Endothelial cell of umbilical vein (primary cell): ENCODE results near the gene SNAPC4. TPM values are rescaled to one million over a fixed set of nuclear protein-coding genes. Genes with fewer than 3 reads are reported as not detected.

Experiments
- Bru-seq: library from RNA; stranded (reverse); fragments of 400-500 nt; gene quantifications from one replicate; lab custom pipeline; 2021; lab: Mats Ljungman, UMichigan
- BruChase-seq, 2 experiments: library from RNA; stranded (reverse); fragments of 400-500 nt; gene quantifications; one replicate each; lab custom pipeline; 2021; lab: Mats Ljungman, UMichigan
- BruUV-seq: library from RNA; stranded (reverse); fragments of 400-500 nt; replicated peaks from 2 replicates; lab custom pipeline; 2021; lab: Mats Ljungman, UMichigan
- CTCF ChIA-PET: fragments of 300-600, 350-600 bp; sonication (Branson Sonifier 250); formaldehyde crosslinking; loops from one replicate; lab custom pipeline; 2021; ENCODE audit warnings: antibody characterized with exemption, inconsistent platforms; lab: Charles Lee
- POLR2A ChIA-PET: fragments of 300-600, 350-600 bp; sonication (Branson Sonifier 250); formaldehyde crosslinking; loops from one replicate; lab custom pipeline; 2021; ENCODE audit warnings: antibody characterized with exemption, inconsistent platforms; lab: Charles Lee
- DNase-seq: peaks from one replicate; pipeline ENCODE4 v3.0.0-alpha.2; 2011; ENCODE audit warnings: low read depth, low spot score
- FAIRE-seq: peaks from 2 replicates; lab custom pipeline; 2011; peaks lifted over from hg19 to GRCh38; lab: Jason Lieb, UNC
- H2AFZ ChIP-seq: 2 replicates; pipeline ENCODE4 v1.6.0; 2012; ENCODE audit warnings: low read depth, low read length, control low read depth, inconsistent platforms
- H3K27ac ChIP-seq: 2 replicates; pipeline ENCODE4 v1.5.1; 2011; ENCODE audit warnings: low read depth, mild to moderate bottlenecking, control low read depth, low read length, moderate library complexity; ENCODE audit not compliant: insufficient read depth
- H3K27me3 ChIP-seq, 2 experiments: 2 replicates each; pipeline versions ENCODE4 v1.6.0 to v1.6.1; 2011; ENCODE audit warnings: low read length in 2 of 2, mixed read lengths in 1 of 2; ENCODE audit not compliant: control insufficient read depth in 2 of 2, insufficient read depth in 2 of 2
- H3K36me3 ChIP-seq, 2 experiments: 2 replicates in 1 of 2; 3 replicates in 1 of 2; pipeline ENCODE4 v1.5.1; 2011; ENCODE audit warnings: low read length in 2 of 2, mild to moderate bottlenecking in 1 of 2, moderate library complexity in 1 of 2; ENCODE audit not compliant: control insufficient read depth in 2 of 2, insufficient read depth in 2 of 2; ENCODE audit errors: extremely low read depth in 1 of 2
- H3K4me1 ChIP-seq: 3 replicates; pipeline ENCODE4 v1.5.1; 2011; ENCODE audit warnings: mild to moderate bottlenecking, low read length; ENCODE audit not compliant: control insufficient read depth, insufficient read depth; ENCODE audit errors: extremely low read depth
- H3K4me2 ChIP-seq: 2 replicates; pipeline ENCODE4 v1.6.1; 2011; ENCODE audit warnings: low read length, control low read depth, mixed read lengths; ENCODE audit not compliant: insufficient read depth
- H3K4me3 ChIP-seq, 3 experiments: fragments of 200-600 bp in 1 of 3; sonication (generic), shearing (Covaris generic) in 1 of 3; replicated peaks in 1 of 3; 2 replicates each; pipeline ENCODE4 v1.5.1; 2011 to 2016; ENCODE audit warnings: control low read depth in 3 of 3, low read length in 3 of 3, mild to moderate bottlenecking in 2 of 3, inconsistent platforms in 1 of 3, low read depth in 1 of 3, moderate library complexity in 1 of 3; ENCODE audit not compliant: insufficient read depth in 1 of 3
- H3K79me2 ChIP-seq: 2 replicates; pipeline ENCODE4 v1.6.0; 2012; ENCODE audit warnings: low read length, inconsistent platforms; ENCODE audit not compliant: control insufficient read depth, insufficient read depth
- H3K9ac ChIP-seq: replicated peaks from 2 replicates; pipeline ENCODE3; 2011; ENCODE audit warnings: low read length, control low read depth; ENCODE audit not compliant: insufficient read depth; ENCODE audit errors: extremely low read depth
- H3K9me1 ChIP-seq: replicated peaks from 3 replicates; pipeline ENCODE4 v1.6.0; 2011; ENCODE audit warnings: mild to moderate bottlenecking, low read length; ENCODE audit not compliant: control insufficient read depth, insufficient read depth; ENCODE audit errors: extremely low read depth
- H3K9me3 ChIP-seq: replicated peaks from 2 replicates; pipeline ENCODE4 v1.5.1; 2012; ENCODE audit warnings: low read length, inconsistent platforms; ENCODE audit not compliant: control insufficient read depth, insufficient read depth
- H4K20me1 ChIP-seq: replicated peaks from 2 replicates; pipeline ENCODE3; 2011; ENCODE audit warnings: mild to moderate bottlenecking, low read length; ENCODE audit not compliant: control insufficient read depth, insufficient read depth; ENCODE audit errors: extremely low read depth
- EZH2 ChIP-seq: IDR thresholded peaks from 2 replicates; pipeline ENCODE4 v1.6.1; 2012; ENCODE audit warnings: borderline replicate concordance, low read depth, mild to moderate bottlenecking, moderate library complexity, low read length, inconsistent platforms; ENCODE audit not compliant: severe bottlenecking
- FOS ChIP-seq: IDR thresholded peaks from 2 replicates; pipeline ENCODE4 v1.6.1; 2011; ENCODE audit warnings: mild to moderate bottlenecking, low read length, moderate library complexity, borderline replicate concordance; ENCODE audit not compliant: insufficient read depth
- GATA2 ChIP-seq: IDR thresholded peaks from 2 replicates; pipeline ENCODE4 v1.7.0; 2011; ENCODE audit warnings: low read depth, mild to moderate bottlenecking, moderate library complexity, mixed read lengths, low read length; ENCODE audit not compliant: insufficient read length, insufficient read depth
- JUN ChIP-seq: IDR thresholded peaks from 2 replicates; pipeline ENCODE4 v1.6.1; 2011; ENCODE audit warnings: borderline replicate concordance, low read depth; ENCODE audit not compliant: insufficient read length, insufficient read depth
- MYC ChIP-seq: IDR thresholded peaks from one replicate; pipeline ENCODE4 v1.6.1; 2011; ENCODE audit warnings: mild to moderate bottlenecking, low read depth, low read length
- POLR2A ChIP-seq: IDR thresholded peaks from 2 replicates; pipeline ENCODE4 v1.6.1; 2012; ENCODE audit warnings: low read depth, mild to moderate bottlenecking, control low read depth, low read length
- POLR2AphosphoS5 ChIP-seq: IDR thresholded peaks from 2 replicates; pipeline ENCODE4 v1.6.1; 2012; ENCODE audit warnings: low read depth, mild to moderate bottlenecking, control low read depth, low read length, moderate library complexity; ENCODE audit not compliant: insufficient read depth
- dilution Hi-C: fragments of 300-500 bp; cut with MboI; formaldehyde crosslinking; loops from one replicate; pipeline ENCODE4 v1.15.0; 2019; ENCODE audit warnings: low sequenced_read_pairs; ENCODE audit not compliant: extremely low pct_ligation_motif_present
- intact Hi-C: fragments of 100-400 bp; cut with micrococcal nuclease; formaldehyde crosslinking; loops from one replicate; pipeline ENCODE4 v1.10.0; 2022
- long read RNA-seq: library from polyadenylated mRNA; stranded (forward); transcript quantifications from one replicate; pipeline ENCODE4 v2.0.0, GENCODE V29; 2021
- polyA minus RNA-seq, 3 experiments: library from RNA; depleted of rRNA, polyadenylated mRNA; stranded (reverse); fragments of >200 nt; gene quantifications; 1 replicate in 1 of 3; 2 replicates in 2 of 3; pipeline ENCODE4 v1.2.3, GENCODE V29; 2011
- polyA plus RNA-seq, 4 experiments: library from polyadenylated mRNA; depleted of rRNA in 3 of 4; stranded (reverse) in 3 of 4; unstranded in 1 of 4; fragments of >200 nt; gene quantifications; 2 replicates each; pipeline versions ENCODE4 v1.2.1 to v1.2.3, GENCODE V29; 2011 to 2012; ENCODE audit warnings: missing spikeins in 1 of 4
- total RNA-seq: library from RNA; stranded (reverse); gene quantifications from 2 replicates; pipeline ENCODE4 v1.2.3, GENCODE V29; 2021
- TF ChIP-seq, protein P1 (sequence below), 2 donors: IDR thresholded peaks; 1 replicate in 1 of 2; 2 replicates in 1 of 2; pipeline ENCODE4 v1.5.1; 2011; ENCODE audit warnings: low read length in 2 of 2, mild to moderate bottlenecking in 2 of 2, moderate library complexity in 2 of 2, control low read depth in 1 of 2, inconsistent platforms in 1 of 2, low read depth in 1 of 2; ENCODE audit not compliant: insufficient read depth in 1 of 2; ENCODE audit errors: extremely low read depth in 1 of 2
- TF ChIP-seq, protein P2 (sequence below): IDR thresholded peaks from 2 replicates; pipeline ENCODE4 v1.6.1; 2011; ENCODE audit not compliant: insufficient read depth, insufficient read length

SNAPC4 gene
- total RNA-seq (14.7 and 17.5 TPM in 2 replicates), polyA plus RNA-seq (6.7 and 8.4 TPM in 2 replicates), polyA minus RNA-seq (4.2 and 6.7 TPM in 2 replicates), Bru-seq, nascent RNA (percentile 58 among the genes with signal in this experiment), BruChase-seq, experiment 1, labeled RNA remaining after a 6-hour chase (percentile 76 among the genes with signal in this experiment), BruChase-seq, experiment 2, labeled RNA remaining after a 2-hour chase (percentile 82 among the genes with signal in this experiment)
- polyA plus RNA-seq (2011; cell fraction: cytosol; rRNA removed) = 3.6 and 4.5 TPM in 2 replicates
- polyA plus RNA-seq (2011; cell fraction: nucleus; rRNA removed) = 35.6 and 37.7 TPM in 2 replicates
- polyA plus RNA-seq (2012) = 11.7 and 14.4 TPM in 2 replicates
- 5.0 TPM for polyA minus RNA-seq (2011; cell fraction: cytosol; rRNA and poly(A)+ RNA removed)
- polyA minus RNA-seq (2011; cell fraction: nucleus; rRNA and poly(A)+ RNA removed) = 5.9 and 10.7 TPM in 2 replicates
- long read RNA-seq, partial matches to known transcripts = 20 of 35 reads
- long read RNA-seq, other reads (novel, unspliced or antisense) = 15 of 35 reads

DNA sequence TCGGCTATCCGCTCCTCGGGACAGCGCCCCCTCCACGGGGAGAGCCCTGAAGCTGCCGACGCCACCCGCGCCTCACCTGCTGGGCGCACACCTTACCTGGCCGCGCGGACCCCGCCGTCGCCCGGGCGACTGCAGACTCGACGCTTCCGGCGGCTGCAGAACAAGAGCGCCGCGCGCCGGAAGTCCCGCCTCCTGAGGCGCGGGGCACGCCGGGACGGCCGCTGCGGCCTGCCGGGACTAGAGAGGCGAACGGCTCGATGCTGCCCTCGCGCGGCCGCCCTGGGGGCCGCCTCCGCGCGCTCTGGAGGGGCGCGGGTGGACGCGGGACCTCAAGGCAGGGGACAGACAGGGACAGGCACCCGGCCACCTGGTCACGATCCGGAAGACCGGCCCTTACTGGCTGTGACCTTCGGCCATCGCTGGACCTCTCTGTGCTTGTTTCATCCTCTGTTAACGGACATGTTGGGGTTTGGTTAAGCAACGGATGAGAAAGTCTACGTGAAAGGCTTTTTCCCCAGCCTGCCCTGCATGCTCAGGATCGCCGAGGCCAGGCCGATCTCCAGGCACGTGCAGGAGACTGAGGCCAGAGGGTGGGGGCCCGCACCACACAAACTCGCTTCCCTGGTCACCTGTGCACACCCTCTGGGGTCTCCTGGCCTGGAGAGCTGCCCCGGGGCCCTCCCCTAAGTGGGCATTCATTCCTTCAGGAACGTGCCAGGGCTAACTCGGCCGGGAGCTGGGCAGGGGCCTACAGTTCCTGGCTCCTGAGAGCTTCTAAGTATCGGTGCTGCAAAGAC, at the start of gene SNAPC4:
Gene SNAPC4, minus strand, starts transcription at position 133 of the 797 bp plus-strand sequence. CDS start 1,742 bp downstream, outside the sequence.
- no peaks in the 10 kb centered on the region for H3K27me3 ChIP-seq
- H3K36me3 ChIP-seq = peaks cover 4 to 38% of the 10 kb centered on the region in 2 experiments
- H3K79me2 ChIP-seq = peaks cover 22% of the 10 kb centered on the region
- POLR2A ChIA-PET = no interaction called here
- peaks cover 10% of the 10 kb centered on the region for H3K4me1 ChIP-seq
- no peaks in the 10 kb centered on the region for H3K9me1 ChIP-seq
- TF ChIP-seq GATA2 = no peak
- TF ChIP-seq MYC = no peak
- TF ChIP-seq, protein P1, sequence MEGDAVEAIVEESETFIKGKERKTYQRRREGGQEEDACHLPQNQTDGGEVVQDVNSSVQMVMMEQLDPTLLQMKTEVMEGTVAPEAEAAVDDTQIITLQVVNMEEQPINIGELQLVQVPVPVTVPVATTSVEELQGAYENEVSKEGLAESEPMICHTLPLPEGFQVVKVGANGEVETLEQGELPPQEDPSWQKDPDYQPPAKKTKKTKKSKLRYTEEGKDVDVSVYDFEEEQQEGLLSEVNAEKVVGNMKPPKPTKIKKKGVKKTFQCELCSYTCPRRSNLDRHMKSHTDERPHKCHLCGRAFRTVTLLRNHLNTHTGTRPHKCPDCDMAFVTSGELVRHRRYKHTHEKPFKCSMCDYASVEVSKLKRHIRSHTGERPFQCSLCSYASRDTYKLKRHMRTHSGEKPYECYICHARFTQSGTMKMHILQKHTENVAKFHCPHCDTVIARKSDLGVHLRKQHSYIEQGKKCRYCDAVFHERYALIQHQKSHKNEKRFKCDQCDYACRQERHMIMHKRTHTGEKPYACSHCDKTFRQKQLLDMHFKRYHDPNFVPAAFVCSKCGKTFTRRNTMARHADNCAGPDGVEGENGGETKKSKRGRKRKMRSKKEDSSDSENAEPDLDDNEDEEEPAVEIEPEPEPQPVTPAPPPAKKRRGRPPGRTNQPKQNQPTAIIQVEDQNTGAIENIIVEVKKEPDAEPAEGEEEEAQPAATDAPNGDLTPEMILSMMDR (IDR thresholded peaks at IDR 0.05; ENCODE audit: extremely low read depth in 1 of 2, insufficient read depth in 1 of 2, low read depth in 1 of 2, low read length in 2 of 2) = peak; percentile 88 to 97
- TF ChIP-seq POLR2AphosphoS5 = peak; percentile 79
- TF ChIP-seq EZH2 = no peak
- TF ChIP-seq POLR2A = peak; percentile 90
- TF ChIP-seq FOS = no peak
- TF ChIP-seq, protein P2, sequence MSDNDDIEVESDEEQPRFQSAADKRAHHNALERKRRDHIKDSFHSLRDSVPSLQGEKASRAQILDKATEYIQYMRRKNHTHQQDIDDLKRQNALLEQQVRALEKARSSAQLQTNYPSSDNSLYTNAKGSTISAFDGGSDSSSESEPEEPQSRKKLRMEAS = no peak
- TF ChIP-seq JUN = no peak
- peak within 1 kb of the TSS; percentile 55 to 96 (median 62) for H3K4me3 ChIP-seq
- peak within 1 kb of the TSS; percentile 64 for H3K4me2 ChIP-seq
- FAIRE-seq (peak; percentile 91), DNase-seq (peak; percentile 82)
- BruUV-seq = no TSS peak
- H4K20me1 ChIP-seq = no peaks in the 10 kb centered on the region
- intact Hi-C loops = loop anchor here (1.0 kb wide), 4 partner anchors 10 to 88 kb away; partner anchors contain the start of genes DNLZ, ENTR1 and PMPCA
- dilution Hi-C loops = no loop called here
- peak within 1 kb of the TSS; percentile 27 for H3K27ac ChIP-seq
- peak within 1 kb of the TSS; percentile 67 for H2AFZ ChIP-seq
- H3K9ac ChIP-seq = peak within 1 kb of the TSS; percentile 70
- no peaks in the 10 kb centered on the region for H3K9me3 ChIP-seq
- CTCF ChIA-PET = interaction anchor here (1.1 to 2.9 kb wide), 9 partner anchors 10 to 231 kb away, joined by 3 to 22 read pairs (median 6); partner anchors contain the start of genes DNLZ, ENTR1 and PMPCA
